GM19324 (cell line): ENCODE measurements around the gene AIFM3.
"Not testable (repeated sequence)": the region's sequence is repeated elsewhere in the genome, so short reads cannot be mapped to it uniquely, and the experiment has no call there.

Experiments
- ATAC-seq: cut with Tn5 transposase; IDR thresholded peaks from one replicate; pipeline ENCODE4 v1.9.1; 2021; ENCODE audit warnings: mild to moderate bottlenecking, moderate library complexity; ENCODE audit not compliant: unreplicated experiment, low FRiP score

The AIFM3 gene

GRCh38 chr22:20940904-20941385 lies 26.1 kb upstream of the AIFM3 start:
- ATAC-seq = no peak

- ATAC-seq = not testable (repeated sequence)
These were observed 24.7 kb upstream of the AIFM3 start for GRCh38 chr22:20942203-20942902.

- no peak for ATAC-seq
These were observed 23.7 kb upstream of the AIFM3 start for GRCh38 chr22:20943104-20943933.

- ATAC-seq = no peak
These were observed 23.0 kb upstream of the AIFM3 start for GRCh38 chr22:20944042-20944441.

- ATAC-seq = no peak
These were observed 21.5 kb upstream of the AIFM3 start for GRCh38 chr22:20945578-20945934.

- ATAC-seq = no peak
These were observed 20.7 kb upstream of the AIFM3 start for GRCh38 chr22:20946080-20946986.

GRCh38 chr22:20946991-20947390 lies 20.1 kb upstream of the AIFM3 start:
- ATAC-seq = no peak

- ATAC-seq = no peak
These were observed 18.6 kb upstream of the AIFM3 start for GRCh38 chr22:20948450-20948849.

GRCh38 chr22:20948989-20949388 lies 18.1 kb upstream of the AIFM3 start:
- ATAC-seq = no peak

GRCh38 chr22:20949698-20950183 lies 17.3 kb upstream of the AIFM3 start:
- no peak for ATAC-seq

- no peak for ATAC-seq
These were observed 15.7 kb upstream of the AIFM3 start for GRCh38 chr22:20951151-20951931.

GRCh38 chr22:20951932-20952380 lies 15.1 kb upstream of the AIFM3 start:
- ATAC-seq = no peak

GRCh38 chr22:20952544-20953341 lies 14.3 kb upstream of the AIFM3 start:
- no peak for ATAC-seq

GRCh38 chr22:20953342-20953608 lies 13.8 kb upstream of the AIFM3 start:
- no peak for ATAC-seq

- no peak for ATAC-seq
These were observed 13.2 kb upstream of the AIFM3 start for GRCh38 chr22:20953668-20954500.

GRCh38 chr22:20955548-20955947 lies 11.5 kb upstream of the AIFM3 start:
- no peak for ATAC-seq

- no peak for ATAC-seq
These were observed 10.6 kb upstream of the AIFM3 start for GRCh38 chr22:20956258-20957101.
